ENCODE data around the gene SPTSSB. TPM values are rescaled to one million over a fixed set of nuclear protein-coding genes. Genes with fewer than 3 reads are reported as not detected.

The SPTSSB gene
- total and polyA plus RNA-seq, 12 donors = 0.06 to 0.97 (median 0.14) TPM; not detected in 5

- DNase-seq = peak in 1 of 7 donors; percentile 14
- no peaks in the 10 kb centered on the region for H3K27me3 ChIP-seq
- H3K4me1 ChIP-seq (replicated peaks in 1 of 2) = no peaks in the 10 kb centered on the region
- H3K9me3 ChIP-seq (replicated peaks in 1 of 3) = no peaks in the 10 kb centered on the region
- no peak overlapping the region for H3K27ac ChIP-seq
- no peaks in the 10 kb centered on the region for H3K36me3 ChIP-seq (replicated peaks in 1 of 2)
- WGBS, 4 donors = 89 to 94% (median 93%) methylated on average over 3 of the region's 3 CpGs
- no peak overlapping the region for H3K4me3 ChIP-seq
- TF ChIP-seq, protein P1, sequence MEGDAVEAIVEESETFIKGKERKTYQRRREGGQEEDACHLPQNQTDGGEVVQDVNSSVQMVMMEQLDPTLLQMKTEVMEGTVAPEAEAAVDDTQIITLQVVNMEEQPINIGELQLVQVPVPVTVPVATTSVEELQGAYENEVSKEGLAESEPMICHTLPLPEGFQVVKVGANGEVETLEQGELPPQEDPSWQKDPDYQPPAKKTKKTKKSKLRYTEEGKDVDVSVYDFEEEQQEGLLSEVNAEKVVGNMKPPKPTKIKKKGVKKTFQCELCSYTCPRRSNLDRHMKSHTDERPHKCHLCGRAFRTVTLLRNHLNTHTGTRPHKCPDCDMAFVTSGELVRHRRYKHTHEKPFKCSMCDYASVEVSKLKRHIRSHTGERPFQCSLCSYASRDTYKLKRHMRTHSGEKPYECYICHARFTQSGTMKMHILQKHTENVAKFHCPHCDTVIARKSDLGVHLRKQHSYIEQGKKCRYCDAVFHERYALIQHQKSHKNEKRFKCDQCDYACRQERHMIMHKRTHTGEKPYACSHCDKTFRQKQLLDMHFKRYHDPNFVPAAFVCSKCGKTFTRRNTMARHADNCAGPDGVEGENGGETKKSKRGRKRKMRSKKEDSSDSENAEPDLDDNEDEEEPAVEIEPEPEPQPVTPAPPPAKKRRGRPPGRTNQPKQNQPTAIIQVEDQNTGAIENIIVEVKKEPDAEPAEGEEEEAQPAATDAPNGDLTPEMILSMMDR (IDR thresholded peaks at IDR 0.05) = no peak
- TF ChIP-seq POLR2A (IDR thresholded peaks at IDR 0.05) = no peak
- intact Hi-C loops (cut with DNase I) = no loop called here
Observed at GRCh38 chr3:161316006-161316689, 55.2 kb downstream of the SPTSSB start.

- no peak overlapping the region for H3K27ac ChIP-seq
- no peak for TF ChIP-seq POLR2A (IDR thresholded peaks at IDR 0.05)
- TF ChIP-seq, protein P1 (IDR thresholded peaks at IDR 0.05) = no peak
- 72 to 92% (median 85%) methylated on average over 3 of the region's 3 CpGs for WGBS, 4 donors
- H3K27me3 ChIP-seq = no peaks in the 10 kb centered on the region
- intact Hi-C loops (cut with DNase I) = no loop called here
- H3K9me3 ChIP-seq (replicated peaks in 1 of 3) = no peaks in the 10 kb centered on the region
- DNase-seq = no peak
- H3K36me3 ChIP-seq (replicated peaks in 1 of 2) = no peaks in the 10 kb centered on the region
- H3K4me3 ChIP-seq = no peak overlapping the region
- no peaks in the 10 kb centered on the region for H3K4me1 ChIP-seq (replicated peaks in 1 of 2)
Observed at GRCh38 chr3:161314836-161315395, 56.4 kb downstream of the SPTSSB start.

DNA sequence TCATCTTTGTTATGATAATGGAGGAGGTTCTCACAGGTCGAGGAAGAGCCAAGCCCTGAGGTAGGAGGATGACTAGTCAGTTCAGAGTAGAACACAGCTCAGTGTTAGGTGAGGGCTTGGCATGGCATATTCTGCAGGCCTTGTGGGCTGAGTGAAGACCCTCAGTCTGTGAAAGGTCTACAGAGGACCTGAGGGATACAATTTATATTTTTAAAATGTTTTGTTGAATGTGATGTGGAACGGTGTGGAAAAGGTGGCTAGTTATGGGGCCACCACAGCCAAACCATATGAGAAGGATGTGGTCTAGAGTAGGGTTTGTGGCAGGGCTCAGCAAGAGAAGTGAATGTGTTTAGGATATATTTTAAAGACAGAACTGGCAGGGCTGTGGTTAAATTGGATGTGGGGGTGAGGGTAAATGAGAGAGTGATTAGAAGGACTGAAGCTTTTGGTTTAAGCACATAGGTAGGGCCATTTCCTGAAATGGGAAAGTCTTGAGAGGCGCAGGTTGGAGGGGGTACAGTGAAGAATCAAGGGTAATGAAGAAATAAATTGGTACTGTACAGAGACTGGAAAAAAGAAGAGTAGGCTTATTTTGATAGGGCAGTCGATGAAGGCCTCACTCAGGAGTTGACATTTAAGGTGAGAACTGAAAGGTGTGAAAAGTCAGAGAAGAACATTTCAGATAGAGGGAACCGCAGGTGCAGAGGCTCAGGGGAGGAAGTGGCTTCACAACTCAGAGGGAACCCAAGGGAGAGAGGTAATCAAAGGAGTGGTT lies 60.5 kb downstream of the SPTSSB start:
- H3K36me3 ChIP-seq (replicated peaks in 1 of 2) = no peaks in the 10 kb centered on the region
- H3K27ac ChIP-seq = no peak overlapping the region
- DNase-seq = no peak
- WGBS, 4 donors = 68 to 79% (median 77%) methylated on average over 5 of the region's 5 CpGs
- H3K9me3 ChIP-seq (replicated peaks in 1 of 3) = no peaks in the 10 kb centered on the region
- no peaks in the 10 kb centered on the region for H3K27me3 ChIP-seq
- H3K4me3 ChIP-seq = no peak overlapping the region
- intact Hi-C loops (cut with DNase I) = no loop called here
- H3K4me1 ChIP-seq (replicated peaks in 1 of 2) = no peaks in the 10 kb centered on the region
- TF ChIP-seq, protein P1 (IDR thresholded peaks at IDR 0.05) = no peak
- no peak for TF ChIP-seq POLR2A (IDR thresholded peaks at IDR 0.05)

All from adrenal gland (tissue), 12 donors.